HepG2 (cell line): ENCODE measurements around the gene NANOS1. TPM values are rescaled to one million over a fixed set of nuclear protein-coding genes. Genes with fewer than 3 reads are reported as not detected.

Source experiments
- ATAC-seq: fragments of 200-7000 bp; cut with Tn5 transposase; 3 replicates; pipeline ENCODE4 v1.9.1; 2020; ENCODE audit warnings: mild to moderate bottlenecking, moderate library complexity
- BruUV-seq: library from RNA; stranded (reverse); fragments of 400-500 nt; replicated peaks from 2 replicates; lab custom pipeline; 2021; lab: Mats Ljungman, UMichigan
- CTCF ChIA-PET: fragments of 300-600 bp; formaldehyde crosslinking; extraction: SDS; loops from one replicate; lab custom pipeline; 2021; ENCODE audit warnings: low total read pairs, inconsistent platforms, low intra/inter-chr PET ratio; lab: Yijun Ruan, JAX
- POLR2A ChIA-PET: fragments of 350-600 bp; sonication (Branson Sonifier 250); formaldehyde crosslinking; loops from one replicate; lab custom pipeline; 2020; ENCODE audit warnings: antibody characterized with exemption, inconsistent platforms; lab: Yijun Ruan, JAX
- DNase-seq: peaks from one replicate; pipeline ENCODE4 v3.0.0-alpha.2; 2015; ENCODE audit warnings: low spot score
- FAIRE-seq: peaks from 3 replicates; lab custom pipeline; 2011; peaks lifted over from hg19 to GRCh38; lab: Jason Lieb, UNC
- H2AFZ ChIP-seq: one replicate; pipeline ENCODE4 v1.6.1; 2011; ENCODE audit warnings: low read length, inconsistent platforms
- H3K27ac ChIP-seq: fragments of 300-600 bp; 3 replicates; pipeline ENCODE4 v1.8.0; 2011; ENCODE audit warnings: mixed run types, mild to moderate bottlenecking, mixed read lengths, low read length, inconsistent platforms; ENCODE audit not compliant: insufficient read depth; ENCODE audit errors: extremely low read length
- H3K27me3 ChIP-seq, 2 experiments: fragments of 200-600 bp in 1 of 2; 2 replicates in 1 of 2; 3 replicates in 1 of 2; pipeline versions ENCODE4 v1.6.0 to v1.8.0; 2011; ENCODE audit warnings: low read length in 2 of 2, mild to moderate bottlenecking in 2 of 2, moderate library complexity in 2 of 2, inconsistent platforms in 1 of 2; ENCODE audit not compliant: insufficient read depth in 2 of 2, control insufficient read depth in 1 of 2
- H3K36me3 ChIP-seq, 2 experiments: fragments of 200-600 bp in 1 of 2; replicated peaks in 1 of 2; 2 replicates in 1 of 2; 3 replicates in 1 of 2; pipeline versions ENCODE4 v1.5.1 to v1.8.0; 2011; ENCODE audit warnings: low read length in 2 of 2, inconsistent platforms in 1 of 2; ENCODE audit not compliant: insufficient read depth in 2 of 2, control insufficient read depth in 1 of 2
- H3K4me1 ChIP-seq: 2 replicates; pipeline ENCODE4 v1.5.1; 2012; ENCODE audit warnings: low read length, inconsistent platforms; ENCODE audit not compliant: insufficient read depth
- H3K4me2 ChIP-seq: 2 replicates; pipeline ENCODE4 v1.6.0; 2011; ENCODE audit warnings: low read depth, low read length, inconsistent platforms
- H3K4me3 ChIP-seq, 3 experiments: fragments of 200-600 bp in 1 of 3; sonication (generic), shearing (Covaris generic) in 1 of 3; replicated peaks in 1 of 3; 2 replicates each; pipeline ENCODE4 v1.5.1; 2011 to 2016; ENCODE audit warnings: low read length in 3 of 3, inconsistent platforms in 2 of 3, low read depth in 2 of 3, mild to moderate bottlenecking in 2 of 3, control low read depth in 1 of 3, mixed read lengths in 1 of 3; ENCODE audit not compliant: insufficient read depth in 1 of 3
- H3K79me2 ChIP-seq: one replicate; pipeline ENCODE4 v1.6.1; 2011; ENCODE audit warnings: low read length, inconsistent platforms; ENCODE audit not compliant: insufficient read depth
- H3K9ac ChIP-seq: 2 replicates; pipeline ENCODE4 v1.6.0; 2011; ENCODE audit warnings: mild to moderate bottlenecking, low read depth, low read length, inconsistent platforms; ENCODE audit not compliant: insufficient read depth
- H3K9me3 ChIP-seq: 2 replicates; pipeline ENCODE4 v1.5.1; 2012; ENCODE audit warnings: mild to moderate bottlenecking, low read length
- H4K20me1 ChIP-seq: 2 replicates; pipeline ENCODE4 v1.6.0; 2011; ENCODE audit warnings: inconsistent platforms, mild to moderate bottlenecking, low read length, moderate library complexity; ENCODE audit not compliant: insufficient read depth
- BATF2 ChIP-seq: sonication (generic); formaldehyde crosslinking; IDR thresholded peaks from 2 replicates; pipeline ENCODE4 v1.8.0; 2022; ENCODE audit warnings: mild to moderate bottlenecking, missing genetic modification reagents, moderate library complexity
- CCAR2 ChIP-seq: fragments of 200-400 bp; formaldehyde crosslinking; optimal IDR thresholded peaks from 2 replicates; pipeline ENCODE3; 2018; ENCODE audit warnings: low read depth, mild to moderate bottlenecking, low read length, moderate library complexity
- E2F5 ChIP-seq: sonication (generic); formaldehyde crosslinking; conservative IDR thresholded peaks from 2 replicates; pipeline ENCODE4 v1.4.0; 2020; ENCODE audit warnings: missing genetic modification reagents
- LRRFIP1 ChIP-seq: sonication (generic); formaldehyde crosslinking; conservative IDR thresholded peaks from 2 replicates; pipeline ENCODE4 v1.4.0; 2020; ENCODE audit warnings: missing genetic modification reagents
- MIER2 ChIP-seq: IDR thresholded peaks from 2 replicates; pipeline ENCODE4 v1.6.1; 2016; ENCODE audit warnings: missing biosample characterization, missing genetic modification reagents
- MTA1 ChIP-seq: sonication (generic); formaldehyde crosslinking; IDR thresholded peaks from 2 replicates; pipeline ENCODE4 v1.4.0; 2020; ENCODE audit warnings: missing genetic modification reagents, mild to moderate bottlenecking, borderline replicate concordance
- SNRNP70 ChIP-seq: fragments of 200-400 bp; formaldehyde crosslinking; IDR thresholded peaks from 2 replicates; pipeline ENCODE4 v1.6.1; 2017; ENCODE audit warnings: mild to moderate bottlenecking, low read depth, low read length, moderate library complexity
- SRSF4 ChIP-seq: fragments of 200-400 bp; formaldehyde crosslinking; IDR thresholded peaks from one replicate; pipeline ENCODE4 v1.6.1; 2018; ENCODE audit warnings: mild to moderate bottlenecking, low read depth, low read length, moderate library complexity; ENCODE audit not compliant: poor library complexity, severe bottlenecking
- ZNF451 ChIP-seq: sonication (generic); formaldehyde crosslinking; IDR thresholded peaks from 2 replicates; pipeline ENCODE4 v1.5.0; 2020; ENCODE audit warnings: mild to moderate bottlenecking, missing genetic modification reagents
- ZNF773 ChIP-seq: sonication (generic); formaldehyde crosslinking; IDR thresholded peaks from 2 replicates; pipeline ENCODE4 v1.4.0; 2020; ENCODE audit warnings: missing genetic modification reagents, borderline replicate concordance
- WGBS: methylation state at CpG from one replicate; pipeline ENCODE4 v1.1.6; 2017; ENCODE audit warnings: low lambda C conversion rate; 5-methylcytosine and 5-hydroxymethylcytosine counted together
- in situ Hi-C: cut with HindIII; loops from 2 replicates; pipeline ENCODE4 v1.10.0; 2017; ENCODE audit warnings: low pct_unique_long_range_greater_than_20kb; ENCODE audit not compliant: extremely low pct_ligation_motif_present
- intact Hi-C: fragments of 100-400 bp; cut with micrococcal nuclease; formaldehyde crosslinking; loops from one replicate; pipeline ENCODE4 v1.10.0; 2022; ENCODE audit not compliant: unreplicated experiment
- polyA plus RNA-seq, 8 experiments: library from polyadenylated mRNA; depleted of rRNA in 3 of 8; stranded (reverse) in 7 of 8; unstranded in 1 of 8; fragments of >200 nt; fragmentation: Illumina TruSeq in 4 of 8; extraction: Trizol in 4 of 8; gene quantifications; 2 replicates each; pipeline versions ENCODE4 v1.2.1 to v1.2.3, GENCODE V29; 2011 to 2016; ENCODE audit warnings: low read depth in 4 of 8, missing spikeins in 1 of 8, mixed read lengths in 1 of 8; ENCODE audit not compliant: insufficient read depth in 1 of 8
- total RNA-seq, 5 experiments: library from RNA; depleted of rRNA; stranded (reverse); fragments of >200 nt; fragmentation: Illumina TruSeq; extraction: Trizol; gene quantifications; 2 replicates each; pipeline ENCODE4 v1.2.3, GENCODE V29; 2016; ENCODE audit warnings: low read depth in 1 of 5

NANOS1 gene
- total and polyA plus RNA-seq, 2 of the 13 experiments (the other 11 are each of a cell fraction or from before 2014, with no cell fraction given), result 1.7 to 2.2 TPM

DNA sequence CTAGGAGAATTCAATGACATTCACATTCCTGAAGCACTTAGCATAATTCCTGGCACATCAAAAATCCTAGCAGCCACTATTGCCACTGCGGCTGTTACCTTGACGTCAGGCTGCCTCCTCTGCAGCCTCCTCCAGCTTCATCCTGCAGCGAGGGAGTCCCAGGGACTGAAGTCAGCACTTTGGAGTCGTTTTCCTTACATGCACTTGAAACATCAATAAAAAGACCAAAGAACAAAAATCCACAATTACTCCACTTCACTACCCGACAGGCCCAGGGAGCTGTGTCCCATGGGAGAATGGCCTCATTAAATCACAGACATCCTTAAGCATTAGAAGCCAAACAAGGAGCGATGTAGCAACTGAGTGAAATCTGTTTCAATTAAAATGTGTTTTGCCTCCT, 48.6 kb upstream of the NANOS1 start (continued):
- TF ChIP-seq LRRFIP1 (CRISPR knock-in tag), result no peak
- TF ChIP-seq SRSF4, result no peak
- TF ChIP-seq, all 625 proteins: peak for 0

DNA sequence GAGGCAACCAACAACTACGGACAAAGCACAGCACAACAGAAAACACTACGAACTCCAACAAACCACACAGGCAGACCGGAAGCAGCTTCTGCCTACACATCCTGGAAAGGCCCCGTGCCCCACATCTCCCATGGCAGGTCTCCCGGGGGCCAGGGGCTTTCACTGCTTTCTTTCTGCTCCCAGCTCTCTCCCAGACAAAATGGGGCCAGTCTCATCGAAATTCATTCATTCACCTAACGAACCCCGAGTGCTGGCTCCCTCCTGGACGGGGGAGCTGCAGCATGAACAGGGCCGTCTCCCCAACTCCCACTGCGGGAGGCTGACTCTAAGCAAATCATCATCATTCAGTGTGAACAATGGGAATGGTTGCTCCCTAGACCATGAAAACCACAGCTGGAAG, 47.6 kb upstream of the NANOS1 start:
- FAIRE-seq (no peak), DNase-seq (no peak), ATAC-seq (no peak)
- BruUV-seq, result no TSS peak
- H3K36me3 ChIP-seq, result no peaks in the 10 kb centered on the region
- H4K20me1 ChIP-seq, result no peaks in the 10 kb centered on the region
- 41% methylated on average over 10 of the region's 11 CpGs for WGBS
- POLR2A ChIA-PET, result no interaction called here
- no peak overlapping the region for H3K4me2 ChIP-seq
- TF ChIP-seq BATF2 (CRISPR knock-in tag), result no peak
- TF ChIP-seq ZNF451 (CRISPR knock-in tag), result no peak
- no peak for TF ChIP-seq CCAR2
- TF ChIP-seq MIER2 (CRISPR knock-in tag), result no peak
- TF ChIP-seq ZNF773 (CRISPR knock-in tag), result no peak
- no peak for TF ChIP-seq SNRNP70
- TF ChIP-seq E2F5 (CRISPR knock-in tag), result no peak
- no peak for TF ChIP-seq MTA1 (CRISPR knock-in tag)
- peaks cover 6% of the 10 kb centered on the region; the same call in 1 of the 2 replicates for H3K9me3 ChIP-seq
- H3K27me3 ChIP-seq, result peaks cover 0 to 14% of the 10 kb centered on the region in 2 experiments; a peak in 3 of 5 replicates
- in situ Hi-C loops, result no loop called here
- H2AFZ ChIP-seq, result no peak overlapping the region
- no peak overlapping the region for H3K4me3 ChIP-seq
- CTCF ChIA-PET, result no interaction called here
- intact Hi-C loops, result no loop called here
- H3K4me1 ChIP-seq, result no peaks in the 10 kb centered on the region
- no peak overlapping the region for H3K27ac ChIP-seq
- no peak overlapping the region for H3K9ac ChIP-seq
- no peaks in the 10 kb centered on the region for H3K79me2 ChIP-seq
